T-helper 22 cell (primary cell): ENCODE measurements around the gene GNAI3.
"Not testable (repeated sequence)": the region's sequence is repeated elsewhere in the genome, so short reads cannot be mapped to it uniquely, and the experiment has no call there.

Source experiments
- DNase-seq: peaks from one replicate; pipeline ENCODE4 v3.0.0-alpha.2; 2020; ENCODE audit warnings: low read depth

GNAI3 gene

GRCh38 chr1:109637446-109637845 lies 89.0 kb downstream of the GNAI3 start:
- DNase-seq: no peak

DNA sequence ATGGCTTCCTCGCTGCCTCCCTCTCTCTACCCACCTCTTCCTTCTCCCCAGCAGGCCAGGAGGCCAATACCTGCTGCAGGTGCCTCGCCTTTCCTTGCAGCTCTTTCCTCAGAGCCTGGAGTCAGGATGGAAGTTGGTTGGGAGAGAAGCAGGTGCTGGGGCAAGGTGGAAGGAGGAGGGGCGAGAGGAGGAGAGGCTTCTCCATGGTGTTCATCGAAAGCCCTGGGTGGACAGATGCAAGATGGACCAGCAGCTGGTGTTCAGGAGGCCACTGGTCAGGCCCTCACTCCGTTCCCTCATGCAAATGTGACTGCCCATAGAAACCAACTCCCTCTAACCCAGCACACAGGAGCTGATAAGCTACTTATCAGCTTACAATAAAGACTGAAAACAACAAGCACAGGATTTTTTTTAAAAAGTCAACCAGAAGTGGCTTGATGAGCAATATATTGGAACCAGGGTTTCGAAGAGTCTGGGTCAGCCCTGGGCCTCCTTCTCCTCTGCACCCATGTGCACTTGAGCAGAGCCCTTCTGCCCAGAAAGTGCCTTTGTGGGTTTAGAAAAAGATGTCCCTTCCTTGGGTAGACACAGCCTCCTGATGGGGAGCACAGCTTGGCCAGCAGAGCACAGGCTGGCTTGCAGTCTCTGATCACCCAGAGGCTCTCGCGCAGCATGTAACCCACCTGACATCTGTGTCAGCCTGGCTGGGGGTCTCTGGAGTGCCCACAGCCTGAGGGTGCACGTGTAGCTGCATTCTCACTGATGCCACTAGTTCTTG lies 90.8 kb downstream of the GNAI3 start:
- no peak for DNase-seq

- DNase-seq: no peak
Observed at GRCh38 chr1:109639841-109640184, 91.4 kb downstream of the GNAI3 start.

DNA sequence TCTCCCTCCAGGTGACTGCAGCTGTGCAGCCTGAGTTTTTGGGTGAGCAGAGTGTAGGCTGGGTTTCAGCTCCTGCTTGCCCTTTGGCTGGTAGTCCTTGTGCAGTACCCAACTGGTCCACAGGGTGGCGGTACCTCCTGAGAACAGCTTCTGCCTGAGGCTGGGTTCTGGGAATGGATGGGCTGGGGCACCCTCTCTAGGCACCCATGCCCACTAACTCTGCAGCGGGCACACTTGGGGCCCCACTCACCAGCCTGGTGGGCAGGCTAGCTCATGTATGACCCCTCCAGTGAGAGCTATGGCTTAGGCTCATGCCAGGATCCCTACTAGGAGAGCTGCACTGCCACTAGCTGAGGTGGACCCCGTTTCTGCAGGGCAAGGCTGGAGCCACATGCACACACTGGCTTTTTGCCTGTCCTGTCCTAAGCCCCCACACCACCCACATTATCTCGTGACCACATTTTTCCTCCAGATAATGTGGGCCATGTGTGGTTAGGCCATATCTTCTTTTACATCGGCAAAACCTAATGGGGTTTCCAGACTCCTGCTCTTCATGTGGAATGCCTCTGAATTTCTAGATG lies 92.0 kb downstream of the GNAI3 start:
- DNase-seq: peak; percentile 56

DNA sequence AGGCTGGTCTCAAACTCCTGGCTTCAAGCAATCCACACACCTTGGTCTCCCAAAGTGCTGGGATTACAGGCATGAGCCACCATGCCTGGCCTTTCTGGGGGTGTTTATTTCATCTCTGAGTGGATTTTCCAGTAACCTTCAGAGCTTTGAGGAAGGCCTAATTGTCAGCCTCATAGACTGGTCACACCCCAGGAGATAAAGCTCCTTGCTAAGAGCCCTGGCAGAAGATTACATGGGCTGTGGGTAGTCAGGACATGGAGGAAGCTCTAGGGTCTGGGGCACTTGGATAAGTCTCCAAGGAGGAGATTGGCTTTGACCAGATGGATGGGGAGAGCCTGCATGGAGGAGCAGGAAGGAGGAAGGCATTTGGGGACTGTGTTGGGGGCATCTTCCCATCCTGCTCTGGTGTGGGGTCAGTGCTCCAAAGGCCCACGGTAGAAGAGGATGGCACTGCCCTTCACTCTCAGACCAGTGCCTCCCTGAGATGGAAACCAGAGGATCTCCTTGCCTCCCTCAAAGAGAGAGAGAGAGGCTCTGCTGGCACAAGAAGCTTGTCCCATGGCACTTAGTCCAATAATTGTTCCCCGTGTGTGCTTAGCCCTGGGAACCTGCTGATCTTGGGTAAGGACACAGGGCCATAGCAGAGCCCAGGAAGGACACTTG lies 92.8 kb downstream of the GNAI3 start:
- DNase-seq: no peak

- DNase-seq: no peak
Observed at GRCh38 chr1:109641861-109642260, 93.4 kb downstream of the GNAI3 start.

GRCh38 chr1:109642626-109643025 lies 94.2 kb downstream of the GNAI3 start:
- no peak for DNase-seq

DNA sequence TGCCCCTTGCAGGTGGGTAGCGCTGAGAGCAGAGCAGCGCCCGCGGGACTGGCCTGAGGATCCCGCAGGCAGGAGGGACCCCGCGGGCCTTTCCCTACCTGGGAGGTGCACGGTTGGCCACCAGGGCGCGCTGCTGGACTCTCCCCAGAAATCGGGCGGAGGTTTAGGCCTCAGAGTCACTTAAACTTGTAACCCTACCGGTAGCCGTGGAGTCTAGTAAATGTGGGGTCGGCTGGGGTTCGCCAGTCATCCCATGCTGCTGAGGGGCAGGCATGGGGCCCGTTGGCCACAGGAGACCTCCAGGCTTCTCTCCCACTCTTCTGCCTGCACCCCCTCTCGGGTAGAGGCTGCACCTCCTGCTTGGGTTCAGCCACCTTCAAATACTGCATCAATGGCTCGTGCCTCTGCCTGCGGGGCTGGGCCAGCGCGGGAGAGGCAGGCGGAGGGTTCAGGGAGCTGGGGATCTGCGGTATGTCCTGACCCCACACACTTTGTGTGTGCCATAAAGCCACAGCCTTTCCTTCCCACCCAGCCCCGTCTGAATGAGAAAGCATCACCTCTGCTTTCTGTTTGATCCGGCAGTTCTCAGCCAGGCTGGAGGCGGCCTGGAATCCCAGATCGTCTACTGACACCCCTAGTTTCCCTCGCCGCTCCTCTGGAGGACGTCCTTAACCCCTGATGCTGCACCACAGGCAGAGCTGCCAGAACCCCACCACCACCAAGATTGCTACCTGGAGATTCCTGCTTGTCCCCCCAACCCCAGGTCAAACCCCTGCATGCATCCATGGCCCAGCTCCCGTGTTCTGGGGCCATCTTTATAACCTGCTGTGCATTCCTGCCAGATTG lies 95.2 kb downstream of the GNAI3 start:
- DNase-seq: peak; percentile 54

- DNase-seq: no peak
Observed at GRCh38 chr1:109644670-109645069, 96.3 kb downstream of the GNAI3 start.

GRCh38 chr1:109649491-109649914 lies 101.1 kb downstream of the GNAI3 start:
- no peak for DNase-seq

GRCh38 chr1:109650609-109651008 lies 102.2 kb downstream of the GNAI3 start:
- no peak for DNase-seq

GRCh38 chr1:109652402-109652801 lies 104.0 kb downstream of the GNAI3 start:
- DNase-seq: no peak

GRCh38 chr1:109653306-109653705 lies 104.9 kb downstream of the GNAI3 start:
- no peak for DNase-seq

DNA sequence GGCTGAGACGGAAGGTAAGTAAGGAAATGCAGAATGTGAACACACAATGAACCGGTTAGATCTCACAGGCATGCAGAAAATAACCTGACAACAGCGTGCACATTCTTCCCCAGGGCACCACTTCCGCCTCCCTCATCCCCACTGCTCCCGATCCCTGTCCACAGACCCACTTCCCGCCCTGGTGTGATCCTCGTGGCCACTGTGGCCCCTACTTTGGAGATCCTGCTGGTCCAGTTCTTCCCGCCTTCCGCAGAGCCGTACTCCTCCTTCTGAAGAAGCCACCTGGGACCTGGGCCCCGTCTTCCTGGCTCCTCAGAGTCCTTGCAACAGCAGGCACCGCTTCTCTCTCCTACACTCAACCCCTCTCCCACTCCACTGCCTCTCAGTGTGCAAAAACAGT lies 106.1 kb downstream of the GNAI3 start:
- no peak for DNase-seq

DNA sequence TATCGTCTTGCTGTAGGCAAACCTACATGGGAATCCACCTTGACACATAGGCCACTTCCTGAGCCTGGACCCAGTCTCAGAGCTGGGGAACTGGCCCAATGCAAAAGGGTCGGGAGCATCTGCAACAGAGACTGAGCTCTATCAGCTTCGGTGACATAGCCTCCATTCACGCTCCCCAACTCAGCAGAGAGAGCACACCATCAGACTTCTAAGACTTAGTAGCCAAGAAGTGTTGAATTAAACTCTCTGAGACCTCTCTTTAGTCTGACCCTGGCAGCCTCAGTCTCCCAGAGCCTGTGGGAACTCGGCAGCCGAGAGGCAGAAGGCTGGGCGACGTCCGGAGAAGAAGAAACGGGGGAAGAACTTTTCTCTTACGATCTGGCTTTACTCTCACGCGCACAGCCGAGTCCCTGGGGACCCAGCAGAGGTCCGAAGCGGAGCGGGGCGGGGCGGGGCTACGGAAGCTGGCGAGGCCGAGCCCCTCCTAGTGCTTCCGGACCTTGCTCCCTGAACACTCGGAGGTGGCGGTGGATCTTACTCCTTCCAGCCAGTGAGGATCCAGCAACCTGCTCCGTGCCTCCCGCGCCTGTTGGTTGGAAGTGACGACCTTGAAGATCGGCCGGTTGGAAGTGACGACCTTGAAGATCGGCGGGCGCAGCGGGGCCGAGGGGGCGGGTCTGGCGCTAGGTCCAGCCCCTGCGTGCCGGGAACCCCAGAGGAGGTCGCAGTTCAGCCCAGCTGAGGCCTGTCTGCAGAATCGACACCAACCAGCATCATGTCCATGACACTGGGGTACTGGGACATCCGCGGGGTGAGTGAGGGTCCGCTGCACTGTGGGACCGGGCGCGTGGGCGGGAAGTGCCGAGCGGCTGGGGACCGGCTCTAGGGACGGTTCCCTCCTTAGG lies 107.5 kb downstream of the GNAI3 start, which contains the start of gene GSTM4:
TSS of gene GSTM4 (plus strand) at position 485 of the 905 bp plus-strand sequence. CDS start at position 776, 291 bp downstream.
- DNase-seq: peak; percentile 46

GRCh38 chr1:109657395-109657794 lies 109.0 kb downstream of the GNAI3 start:
- no peak for DNase-seq

GRCh38 chr1:109657970-109658369 lies 109.6 kb downstream of the GNAI3 start:
- DNase-seq: no peak

GRCh38 chr1:109658533-109659042 lies 110.2 kb downstream of the GNAI3 start:
- no peak for DNase-seq

- no peak for DNase-seq
Observed at GRCh38 chr1:109659145-109659544, 110.7 kb downstream of the GNAI3 start.

DNA sequence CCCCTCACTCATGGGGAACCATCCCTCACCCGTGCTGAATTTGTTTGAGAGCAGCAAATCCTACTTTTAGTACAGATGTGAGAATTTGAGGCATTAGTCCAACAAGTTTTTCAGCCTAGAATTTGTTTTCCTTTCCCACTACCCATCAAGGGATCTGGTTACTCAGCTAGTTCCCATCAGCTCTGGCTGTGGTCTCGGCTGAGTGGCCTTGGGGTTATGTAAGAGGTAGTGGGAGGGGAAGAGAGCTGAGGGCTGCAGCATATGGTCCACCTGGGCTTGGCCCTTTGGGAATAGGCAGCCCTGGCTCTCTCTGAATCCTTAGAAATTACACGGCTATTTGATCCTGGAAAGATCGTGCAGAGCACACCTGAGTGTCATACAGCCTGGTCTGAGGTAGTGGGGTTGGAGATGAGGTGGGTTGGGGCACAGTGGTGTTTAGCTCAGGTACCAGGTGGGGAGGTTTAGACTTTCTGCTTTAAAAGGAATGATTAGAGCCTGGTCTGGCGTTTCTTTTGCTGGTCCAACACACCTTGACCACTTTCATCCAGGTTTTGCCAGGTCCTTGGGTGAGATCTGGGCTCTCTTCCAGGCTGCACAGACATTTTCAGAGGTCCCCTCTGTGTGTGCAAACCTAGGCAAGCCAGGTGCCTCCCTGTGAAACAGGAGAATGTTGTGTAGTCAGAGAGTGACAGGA lies 111.7 kb downstream of the GNAI3 start:
- DNase-seq: no peak

DNA sequence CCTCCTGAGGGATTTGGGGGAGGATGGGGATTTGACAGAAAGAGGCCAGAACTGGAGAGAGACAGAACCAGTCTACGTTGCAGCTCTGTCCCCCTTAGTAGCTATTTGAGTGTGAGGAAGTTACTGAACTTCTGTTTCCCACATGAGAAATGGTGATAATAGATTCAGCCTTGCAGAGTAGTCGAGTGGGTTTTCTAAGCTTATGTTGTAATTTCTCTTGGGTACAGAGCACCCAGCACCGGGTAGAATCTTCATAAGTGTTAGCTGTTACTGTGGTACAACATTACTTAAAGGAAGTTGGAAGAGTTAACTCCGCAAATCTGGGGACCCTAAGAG lies 112.2 kb downstream of the GNAI3 start:
- not testable (repeated sequence) for DNase-seq
